Astrocyte of the cerebellum (primary cell): ENCODE measurements around the gene NXPE3.

Experiments
- DNase-seq: peaks from one replicate; pipeline ENCODE4 v3.0.0-alpha.2; 2011; ENCODE audit warnings: low read depth
- H3K4me3 ChIP-seq: 2 replicates; pipeline ENCODE4 v1.5.1; 2011; ENCODE audit warnings: mild to moderate bottlenecking, low read depth, low read length, moderate library complexity
- CTCF ChIP-seq: IDR thresholded peaks from 2 replicates; pipeline ENCODE4 v1.5.1; 2012; ENCODE audit warnings: low read length, low read depth, moderate library complexity, mild to moderate bottlenecking; ENCODE audit errors: missing control alignments
- in situ Hi-C: cut with HindIII; loops from 2 replicates; pipeline ENCODE4 v1.10.0; 2017; ENCODE audit warnings: low sequenced_read_pairs

Gene NXPE3

DNA sequence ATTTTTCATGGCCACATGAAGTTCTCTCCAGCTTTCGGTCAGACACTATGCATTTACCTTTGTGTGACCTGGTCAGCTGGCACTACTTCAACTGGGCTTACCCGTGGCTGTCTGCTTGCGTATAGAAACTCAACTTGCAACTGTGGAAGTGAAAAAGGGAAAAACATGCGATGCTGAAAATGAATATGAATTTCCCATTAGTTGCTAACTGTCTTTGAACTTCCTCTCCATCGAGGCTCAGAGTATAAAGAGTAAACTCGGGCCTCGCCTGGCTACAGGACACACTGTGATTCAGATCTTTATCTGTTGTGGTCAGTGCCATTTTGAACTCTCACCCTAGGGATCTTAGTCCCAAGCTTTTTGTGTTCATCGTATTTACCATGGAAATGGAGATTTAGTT is 97.1 kb downstream of the NXPE3 start:
- no peak overlapping the region for H3K4me3 ChIP-seq
- DNase-seq: no peak
- in situ Hi-C loops: no loop called here
- no peak for TF ChIP-seq CTCF
